ENCODE measurements around the gene DST. TPM values are rescaled to one million over a fixed set of nuclear protein-coding genes. Genes with fewer than 3 reads are reported as not detected.

DST gene
- total RNA-seq, 1 donor from 2014 or later, result 183 TPM

GRCh38 chr6:56581296-56581925 is 61.3 kb downstream of the DST start:
- Histone ChIP-seq H3K36me3 (ENCODE audit: control insufficient read depth in 3 of 3, insufficient read depth in 3 of 3, low read length in 3 of 3) (peaks cover 7 to 13% (median 12%) of the 10 kb centered on the region in 3 donors), H3K27ac (ENCODE audit: low read depth, low read length) (no peak overlapping the region), H3K4me1 (ENCODE audit: control insufficient read depth in 3 of 3, insufficient read depth in 3 of 3, low read length in 3 of 3) (no peaks in the 10 kb centered on the region), H3K4me3 (ENCODE audit: low read length in 3 of 3) (no peak overlapping the region), H3K9me3 (ENCODE audit: control insufficient read depth in 3 of 3, low read length in 3 of 3) (no peaks in the 10 kb centered on the region), H3K27me3 (ENCODE audit: control insufficient read depth in 3 of 3, insufficient read depth in 3 of 3, low read length in 3 of 3) (no peaks in the 10 kb centered on the region), H3K9ac (ENCODE audit: low read depth in 1 of 3, low read length in 3 of 3) (no peak overlapping the region)

GRCh38 chr6:56580271-56580670 is 62.4 kb downstream of the DST start:
- no peak overlapping the region for H3K27ac ChIP-seq (ENCODE audit: low read depth, low read length)
- no peaks in the 10 kb centered on the region for H3K9me3 ChIP-seq (ENCODE audit: control insufficient read depth in 3 of 3, low read length in 3 of 3)
- H3K9ac ChIP-seq (ENCODE audit: low read depth in 1 of 3, low read length in 3 of 3), result no peak overlapping the region
- H3K36me3 ChIP-seq (ENCODE audit: control insufficient read depth in 3 of 3, insufficient read depth in 3 of 3, low read length in 3 of 3), result peaks cover 7 to 21% (median 12%) of the 10 kb centered on the region in 3 donors
- H3K27me3 ChIP-seq (ENCODE audit: control insufficient read depth in 3 of 3, insufficient read depth in 3 of 3, low read length in 3 of 3), result no peaks in the 10 kb centered on the region
- H3K4me3 ChIP-seq (ENCODE audit: low read length in 3 of 3), result no peak overlapping the region
- H3K4me1 ChIP-seq (ENCODE audit: control insufficient read depth in 3 of 3, insufficient read depth in 3 of 3, low read length in 3 of 3), result no peaks in the 10 kb centered on the region

GRCh38 chr6:56579155-56579851 is 63.4 kb downstream of the DST start:
- Histone ChIP-seq H3K27me3 (ENCODE audit: control insufficient read depth in 3 of 3, insufficient read depth in 3 of 3, low read length in 3 of 3) (no peaks in the 10 kb centered on the region), H3K4me1 (ENCODE audit: control insufficient read depth in 3 of 3, insufficient read depth in 3 of 3, low read length in 3 of 3) (no peaks in the 10 kb centered on the region), H3K36me3 (ENCODE audit: control insufficient read depth in 3 of 3, insufficient read depth in 3 of 3, low read length in 3 of 3) (peaks cover 7 to 21% (median 12%) of the 10 kb centered on the region in 3 donors), H3K27ac (ENCODE audit: low read depth, low read length) (no peak overlapping the region), H3K9me3 (ENCODE audit: control insufficient read depth in 3 of 3, low read length in 3 of 3) (no peaks in the 10 kb centered on the region), H3K4me3 (ENCODE audit: low read length in 3 of 3) (no peak overlapping the region), H3K9ac (ENCODE audit: low read depth in 1 of 3, low read length in 3 of 3) (no peak overlapping the region)

- no peak overlapping the region for H3K9ac ChIP-seq (ENCODE audit: low read depth in 1 of 3, low read length in 3 of 3)
- H3K9me3 ChIP-seq (ENCODE audit: control insufficient read depth in 3 of 3, low read length in 3 of 3), result no peaks in the 10 kb centered on the region
- H3K4me1 ChIP-seq (ENCODE audit: control insufficient read depth in 3 of 3, insufficient read depth in 3 of 3, low read length in 3 of 3), result no peaks in the 10 kb centered on the region
- H3K27me3 ChIP-seq (ENCODE audit: control insufficient read depth in 3 of 3, insufficient read depth in 3 of 3, low read length in 3 of 3), result no peaks in the 10 kb centered on the region
- no peak overlapping the region for H3K27ac ChIP-seq (ENCODE audit: low read depth, low read length)
- H3K36me3 ChIP-seq (ENCODE audit: control insufficient read depth in 3 of 3, insufficient read depth in 3 of 3, low read length in 3 of 3), result peaks cover 13 to 25% (median 22%) of the 10 kb centered on the region in 3 donors
- no peak overlapping the region for H3K4me3 ChIP-seq (ENCODE audit: low read length in 3 of 3)
These were observed 67.0 kb downstream of the DST start for GRCh38 chr6:56575736-56576135.

- Histone ChIP-seq H3K4me1 (ENCODE audit: control insufficient read depth in 3 of 3, insufficient read depth in 3 of 3, low read length in 3 of 3) (no peaks in the 10 kb centered on the region), H3K27me3 (ENCODE audit: control insufficient read depth in 3 of 3, insufficient read depth in 3 of 3, low read length in 3 of 3) (no peaks in the 10 kb centered on the region), H3K9me3 (ENCODE audit: control insufficient read depth in 3 of 3, low read length in 3 of 3) (no peaks in the 10 kb centered on the region), H3K9ac (ENCODE audit: low read depth in 1 of 3, low read length in 3 of 3) (no peak overlapping the region), H3K27ac (ENCODE audit: low read depth, low read length) (no peak overlapping the region), H3K4me3 (ENCODE audit: low read length in 3 of 3) (no peak overlapping the region), H3K36me3 (ENCODE audit: control insufficient read depth in 3 of 3, insufficient read depth in 3 of 3, low read length in 3 of 3) (peaks cover 13 to 31% (median 22%) of the 10 kb centered on the region in 3 donors)
These were observed 68.4 kb downstream of the DST start for GRCh38 chr6:56574292-56574691.

- Histone ChIP-seq H3K4me1 (ENCODE audit: control insufficient read depth in 3 of 3, insufficient read depth in 3 of 3, low read length in 3 of 3) (no peaks in the 10 kb centered on the region), H3K4me3 (ENCODE audit: low read length in 3 of 3) (no peak overlapping the region), H3K27me3 (ENCODE audit: control insufficient read depth in 3 of 3, insufficient read depth in 3 of 3, low read length in 3 of 3) (no peaks in the 10 kb centered on the region), H3K9me3 (ENCODE audit: control insufficient read depth in 3 of 3, low read length in 3 of 3) (no peaks in the 10 kb centered on the region), H3K27ac (ENCODE audit: low read depth, low read length) (no peak overlapping the region), H3K9ac (ENCODE audit: low read depth in 1 of 3, low read length in 3 of 3) (no peak overlapping the region), H3K36me3 (ENCODE audit: control insufficient read depth in 3 of 3, insufficient read depth in 3 of 3, low read length in 3 of 3) (peaks cover 11 to 27% (median 22%) of the 10 kb centered on the region in 3 donors)
These were observed 69.1 kb downstream of the DST start for GRCh38 chr6:56573624-56574023.

- no peak overlapping the region for H3K9ac ChIP-seq (ENCODE audit: low read depth in 1 of 3, low read length in 3 of 3)
- H3K4me1 ChIP-seq (ENCODE audit: control insufficient read depth in 3 of 3, insufficient read depth in 3 of 3, low read length in 3 of 3), result no peaks in the 10 kb centered on the region
These were observed 69.8 kb downstream of the DST start for GRCh38 chr6:56572788-56573471.

GRCh38 chr6:56571605-56572004 is 71.1 kb downstream of the DST start:
- H3K9ac ChIP-seq (ENCODE audit: low read depth in 1 of 3, low read length in 3 of 3), result no peak overlapping the region
- H3K36me3 ChIP-seq (ENCODE audit: control insufficient read depth in 3 of 3, insufficient read depth in 3 of 3, low read length in 3 of 3), result peaks cover 8 to 23% (median 12%) of the 10 kb centered on the region in 3 donors
- no peaks in the 10 kb centered on the region for H3K9me3 ChIP-seq (ENCODE audit: control insufficient read depth in 3 of 3, low read length in 3 of 3)
- H3K4me1 ChIP-seq (ENCODE audit: control insufficient read depth in 3 of 3, insufficient read depth in 3 of 3, low read length in 3 of 3), result no peaks in the 10 kb centered on the region
- H3K27ac ChIP-seq (ENCODE audit: low read depth, low read length), result no peak overlapping the region
- H3K4me3 ChIP-seq (ENCODE audit: low read length in 3 of 3), result no peak overlapping the region
- no peaks in the 10 kb centered on the region for H3K27me3 ChIP-seq (ENCODE audit: control insufficient read depth in 3 of 3, insufficient read depth in 3 of 3, low read length in 3 of 3)

More at GRCh38 chr6:56572788-56573471, 69.8 kb downstream of the DST start:
- H3K9me3 ChIP-seq (ENCODE audit: control insufficient read depth in 3 of 3, low read length in 3 of 3), result no peaks in the 10 kb centered on the region
- H3K27me3 ChIP-seq (ENCODE audit: control insufficient read depth in 3 of 3, insufficient read depth in 3 of 3, low read length in 3 of 3), result no peaks in the 10 kb centered on the region
- peaks cover 10 to 24% (median 15%) of the 10 kb centered on the region in 3 donors for H3K36me3 ChIP-seq (ENCODE audit: control insufficient read depth in 3 of 3, insufficient read depth in 3 of 3, low read length in 3 of 3)
- H3K4me3 ChIP-seq (ENCODE audit: low read length in 3 of 3), result no peak overlapping the region
- H3K27ac ChIP-seq (ENCODE audit: low read depth, low read length), result no peak overlapping the region

- H3K36me3 ChIP-seq (ENCODE audit: control insufficient read depth in 3 of 3, insufficient read depth in 3 of 3, low read length in 3 of 3), result peaks cover 11 to 22% (median 13%) of the 10 kb centered on the region in 3 donors
- no peak overlapping the region for H3K27ac ChIP-seq (ENCODE audit: low read depth, low read length)
- H3K4me3 ChIP-seq (ENCODE audit: low read length in 3 of 3), result no peak overlapping the region
- H3K4me1 ChIP-seq (ENCODE audit: control insufficient read depth in 3 of 3, insufficient read depth in 3 of 3, low read length in 3 of 3), result no peaks in the 10 kb centered on the region
- no peaks in the 10 kb centered on the region for H3K9me3 ChIP-seq (ENCODE audit: control insufficient read depth in 3 of 3, low read length in 3 of 3)
- H3K9ac ChIP-seq (ENCODE audit: low read depth in 1 of 3, low read length in 3 of 3), result no peak overlapping the region
- no peaks in the 10 kb centered on the region for H3K27me3 ChIP-seq (ENCODE audit: control insufficient read depth in 3 of 3, insufficient read depth in 3 of 3, low read length in 3 of 3)
These were observed 72.0 kb downstream of the DST start for GRCh38 chr6:56570413-56571359.

All from skeletal muscle tissue (tissue), 4 donors.